HCT116 (cell line): ENCODE measurements around the gene POU5F2. TPM values are rescaled to one million over a fixed set of nuclear protein-coding genes. Genes with fewer than 3 reads are reported as not detected.

Experiments
- ATAC-seq: fragments of 200-7000 bp; cut with Tn5 transposase; 2 replicates; pipeline ENCODE4 v1.9.1; 2020; ENCODE audit warnings: mild to moderate bottlenecking, moderate library complexity
- BruUV-seq: library from RNA; stranded (reverse); fragments of 400-500 nt; replicated peaks from 2 replicates; lab custom pipeline; 2021; lab: Mats Ljungman, UMichigan
- CTCF ChIA-PET: fragments of 300-600 bp; sonication (Branson Sonifier 250); formaldehyde crosslinking; loops from one replicate; lab custom pipeline; 2021; ENCODE audit warnings: antibody characterized with exemption; lab: Charles Lee
- POLR2A ChIA-PET: fragments of 300-600, 350-600 bp; sonication (Branson Sonifier 250); formaldehyde crosslinking; loops from one replicate; lab custom pipeline; 2021; ENCODE audit warnings: antibody characterized with exemption; lab: Charles Lee
- RAD21 ChIA-PET, 2 experiments: fragments of 300-600 bp; sonication (Branson Sonifier 250); formaldehyde crosslinking; loops; one replicate each; lab custom pipeline; 2023; ENCODE audit warnings: low total read pairs in 2 of 2; ENCODE audit not compliant: uncharacterized antibody in 2 of 2, unreplicated experiment in 2 of 2, low non-redundant PET in 1 of 2; lab: Charles Lee
- DNase-seq: peaks from one replicate; pipeline ENCODE4 v3.0.0-alpha.2; 2010; ENCODE audit warnings: low read depth, low spot score
- H2AFZ ChIP-seq: fragments of 200-600 bp; shearing (Covaris generic), sonication (generic); 2 replicates; pipeline ENCODE4 v1.6.1; 2017; ENCODE audit warnings: low read depth, mixed run types, mixed read lengths, antibody characterized with exemption, low read length; ENCODE audit not compliant: poor library complexity, severe bottlenecking
- H3K27ac ChIP-seq: 2 replicates; pipeline ENCODE4 v1.5.1; 2012; ENCODE audit warnings: low read depth, low read length
- H3K27me3 ChIP-seq: fragments of 200-600 bp; sonication (generic); 2 replicates; pipeline ENCODE4 v1.6.1; 2016; ENCODE audit warnings: mixed run types, low read length, mixed read lengths; ENCODE audit not compliant: insufficient read depth
- H3K36me3 ChIP-seq, 2 experiments: fragments of 200-500 bp in 1 of 2; fragments of 200-600 bp in 1 of 2; sonication (Bioruptor generic) in 1 of 2; sonication (generic) in 1 of 2; 2 replicates each; pipeline versions ENCODE4 v1.5.1 to v1.6.1; 2014 to 2016; ENCODE audit warnings: low read length in 2 of 2, inconsistent platforms in 1 of 2, mixed read lengths in 1 of 2, mixed run types in 1 of 2; ENCODE audit not compliant: insufficient read depth in 2 of 2, control insufficient read depth in 1 of 2
- H3K4me1 ChIP-seq, 2 experiments: fragments of 200-600 bp in 1 of 2; sonication (generic) in 1 of 2; 2 replicates each; pipeline versions ENCODE4 v1.5.1 to v1.6.1; 2012 to 2017; ENCODE audit warnings: low read length in 2 of 2, inconsistent platforms in 1 of 2, mild to moderate bottlenecking in 1 of 2, mixed read lengths in 1 of 2, mixed run types in 1 of 2, moderate library complexity in 1 of 2; ENCODE audit not compliant: insufficient read depth in 2 of 2, control insufficient read depth in 1 of 2
- H3K4me2 ChIP-seq: fragments of 200-600 bp; sonication (generic); 2 replicates; pipeline ENCODE4 v1.6.1; 2017; ENCODE audit warnings: mixed run types, low read length, mixed read lengths
- H3K4me3 ChIP-seq, 2 experiments: fragments of 200-600 bp in 1 of 2; sonication (generic) in 1 of 2; replicated peaks in 1 of 2; 2 replicates each; pipeline ENCODE4 v1.5.1; 2011 to 2016; ENCODE audit warnings: low read length in 2 of 2, control low read depth in 1 of 2, low read depth in 1 of 2, mild to moderate bottlenecking in 1 of 2, mixed read lengths in 1 of 2, mixed run types in 1 of 2
- H3K79me2 ChIP-seq: fragments of 200-600 bp; sonication (generic); 2 replicates; pipeline ENCODE4 v1.6.1; 2017; ENCODE audit warnings: mild to moderate bottlenecking, mixed run types, low read length, moderate library complexity, mixed read lengths; ENCODE audit not compliant: insufficient read depth
- H3K9ac ChIP-seq: fragments of 200-600 bp; sonication (generic); 2 replicates; pipeline ENCODE4 v1.6.1; 2016; ENCODE audit warnings: low read length, mixed read lengths
- H3K9me2 ChIP-seq: fragments of 200-600 bp; sonication (generic), shearing (Covaris generic); 2 replicates; pipeline ENCODE4 v1.6.1; 2017; ENCODE audit warnings: mixed run types, mild to moderate bottlenecking, moderate library complexity; ENCODE audit not compliant: insufficient read depth
- H3K9me3 ChIP-seq, 2 experiments: fragments of 200-500 bp in 1 of 2; fragments of 200-600 bp in 1 of 2; sonication (Bioruptor generic) in 1 of 2; sonication (generic) in 1 of 2; 2 replicates each; pipeline ENCODE4 v1.6.1; 2014 to 2017; ENCODE audit warnings: low read length in 2 of 2, mixed read lengths in 2 of 2, inconsistent platforms in 1 of 2, low read depth in 1 of 2, mild to moderate bottlenecking in 1 of 2, mixed run types in 1 of 2, moderate library complexity in 1 of 2; ENCODE audit not compliant: control insufficient read depth in 1 of 2, insufficient read depth in 1 of 2
- H4K20me1 ChIP-seq: fragments of 200-600 bp; sonication (generic), shearing (Covaris generic); 2 replicates; pipeline ENCODE4 v1.6.1; 2017; ENCODE audit warnings: mixed run types, mild to moderate bottlenecking, moderate library complexity; ENCODE audit not compliant: insufficient read depth
- ATF3 ChIP-seq: IDR thresholded peaks from 2 replicates; pipeline ENCODE4 v1.6.1; 2012
- CBX3 ChIP-seq: IDR thresholded peaks from 2 replicates; pipeline ENCODE4 v1.6.1; 2012; ENCODE audit warnings: low read depth
- CEBPB ChIP-seq: IDR thresholded peaks from 2 replicates; pipeline ENCODE4 v1.6.1; 2012; ENCODE audit warnings: low read depth
- EGR1 ChIP-seq: IDR thresholded peaks from 2 replicates; pipeline ENCODE4 v1.6.1; 2012; ENCODE audit warnings: low read depth
- ELF1 ChIP-seq: IDR thresholded peaks from 2 replicates; pipeline ENCODE4 v1.6.1; 2012; ENCODE audit warnings: low read depth, borderline replicate concordance
- EZH2 ChIP-seq: fragments of 200-600 bp; sonication (generic); IDR thresholded peaks from 2 replicates; pipeline ENCODE4 v1.6.1; 2017; ENCODE audit warnings: antibody characterized with exemption, mixed run types
- EZH2phosphoT487 ChIP-seq: fragments of 200-600 bp; IDR thresholded peaks from 2 replicates; pipeline ENCODE4 v1.6.1; 2018; ENCODE audit warnings: antibody characterized with exemption, borderline replicate concordance
- FOSL1 ChIP-seq: IDR thresholded peaks from 2 replicates; pipeline ENCODE4 v1.6.1; 2012; ENCODE audit warnings: low read depth
- JUND ChIP-seq: IDR thresholded peaks from 2 replicates; pipeline ENCODE4 v1.6.1; 2012
- MAX ChIP-seq: IDR thresholded peaks from 2 replicates; pipeline ENCODE4 v1.6.1; 2012
- POLR2A ChIP-seq: IDR thresholded peaks from 2 replicates; pipeline ENCODE4 v1.7.0; 2011; ENCODE audit warnings: borderline replicate concordance; ENCODE audit not compliant: insufficient read depth, insufficient read length; ENCODE audit errors: extremely low read depth
- POLR2AphosphoS5 ChIP-seq: IDR thresholded peaks from 2 replicates; pipeline ENCODE4 v1.6.1; 2011; ENCODE audit warnings: mild to moderate bottlenecking, low read depth, low read length, moderate library complexity
- RAD21 ChIP-seq: IDR thresholded peaks from 2 replicates; pipeline ENCODE4 v1.6.1; 2012; ENCODE audit warnings: low read depth, mild to moderate bottlenecking
- SIN3A ChIP-seq: IDR thresholded peaks from 2 replicates; pipeline ENCODE4 v1.6.1; 2012; ENCODE audit warnings: low read depth
- SP1 ChIP-seq: IDR thresholded peaks from 2 replicates; pipeline ENCODE4 v1.6.1; 2012; ENCODE audit warnings: low read depth
- SRF ChIP-seq: IDR thresholded peaks from 2 replicates; pipeline ENCODE4 v1.6.1; 2012; ENCODE audit warnings: low read depth
- TCF7L2 ChIP-seq: IDR thresholded peaks from 2 replicates; pipeline ENCODE4 v1.7.0; 2011; ENCODE audit warnings: borderline replicate concordance, inconsistent platforms; ENCODE audit not compliant: insufficient read depth, insufficient read length; ENCODE audit errors: extremely low read depth
- YY1 ChIP-seq: IDR thresholded peaks from 2 replicates; pipeline ENCODE4 v1.6.1; 2011; ENCODE audit warnings: low read length, low read depth, moderate library complexity, mild to moderate bottlenecking; ENCODE audit not compliant: insufficient replicate concordance; ENCODE audit errors: extremely low read depth
- ZNF274 ChIP-seq: fragments of 200-500 bp; sonication (Bioruptor generic); IDR thresholded peaks from 2 replicates; pipeline ENCODE4 v1.6.1; 2014; ENCODE audit warnings: mild to moderate bottlenecking, low read depth, low read length, inconsistent platforms
- intact Hi-C: fragments of 100-400 bp; cut with micrococcal nuclease; formaldehyde crosslinking; loops from 2 replicates; pipeline ENCODE4 v1.10.0; 2022
- total RNA-seq: library from RNA; stranded (reverse); gene quantifications from one replicate; pipeline ENCODE4 v1.2.1, GENCODE V29; 2021; ENCODE audit not compliant: unreplicated experiment
- TF ChIP-seq, protein P1 (sequence below): IDR thresholded peaks from 2 replicates; pipeline ENCODE4 v1.6.1; 2011; ENCODE audit warnings: mild to moderate bottlenecking, low read length, moderate library complexity; ENCODE audit not compliant: insufficient replicate concordance; ENCODE audit errors: extremely low read depth

The POU5F2 gene
- total RNA-seq, 1 experiment from 2014 or later: 0.44 TPM

- Histone ChIP-seq H3K9ac (no peak overlapping the region), H3K9me2 (no peaks in the 10 kb centered on the region), H3K4me2 (no peak overlapping the region), H4K20me1 (no peaks in the 10 kb centered on the region), H3K9me3 (no peaks in the 10 kb centered on the region), H3K4me1 (no peaks in the 10 kb centered on the region), H3K4me3 (no peak overlapping the region), H3K79me2 (no peaks in the 10 kb centered on the region), H3K36me3 (no peaks in the 10 kb centered on the region), H3K27me3 (no peaks in the 10 kb centered on the region), H3K27ac (no peak overlapping the region), H2AFZ (no peak overlapping the region)
- CTCF ChIA-PET: no interaction called here
- ATAC-seq (no peak), DNase-seq (no peak)
- no TSS peak for BruUV-seq
- POLR2A ChIA-PET: no interaction called here
- TF ChIP-seq ELF1: no peak
- no peak for TF ChIP-seq FOSL1
- no peak for TF ChIP-seq SIN3A
- no peak for TF ChIP-seq SRF
- no peak for TF ChIP-seq EZH2phosphoT487
- TF ChIP-seq TCF7L2: no peak
- TF ChIP-seq POLR2AphosphoS5: no peak
- TF ChIP-seq EZH2: no peak
- no peak for TF ChIP-seq JUND
- TF ChIP-seq CEBPB: no peak
- TF ChIP-seq YY1: no peak
- no peak for TF ChIP-seq MAX
- no peak for TF ChIP-seq CBX3
- no peak for TF ChIP-seq POLR2A
- TF ChIP-seq SP1: no peak
- no peak for TF ChIP-seq ATF3
- TF ChIP-seq RAD21: no peak
- TF ChIP-seq, protein P1, sequence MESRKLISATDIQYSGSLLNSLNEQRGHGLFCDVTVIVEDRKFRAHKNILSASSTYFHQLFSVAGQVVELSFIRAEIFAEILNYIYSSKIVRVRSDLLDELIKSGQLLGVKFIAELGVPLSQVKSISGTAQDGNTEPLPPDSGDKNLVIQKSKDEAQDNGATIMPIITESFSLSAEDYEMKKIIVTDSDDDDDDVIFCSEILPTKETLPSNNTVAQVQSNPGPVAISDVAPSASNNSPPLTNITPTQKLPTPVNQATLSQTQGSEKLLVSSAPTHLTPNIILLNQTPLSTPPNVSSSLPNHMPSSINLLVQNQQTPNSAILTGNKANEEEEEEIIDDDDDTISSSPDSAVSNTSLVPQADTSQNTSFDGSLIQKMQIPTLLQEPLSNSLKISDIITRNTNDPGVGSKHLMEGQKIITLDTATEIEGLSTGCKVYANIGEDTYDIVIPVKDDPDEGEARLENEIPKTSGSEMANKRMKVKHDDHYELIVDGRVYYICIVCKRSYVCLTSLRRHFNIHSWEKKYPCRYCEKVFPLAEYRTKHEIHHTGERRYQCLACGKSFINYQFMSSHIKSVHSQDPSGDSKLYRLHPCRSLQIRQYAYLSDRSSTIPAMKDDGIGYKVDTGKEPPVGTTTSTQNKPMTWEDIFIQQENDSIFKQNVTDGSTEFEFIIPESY: no peak
- TF ChIP-seq ZNF274: no peak
- no peak for TF ChIP-seq EGR1
- intact Hi-C loops: no loop called here
- RAD21 ChIA-PET: no interaction called here
Measured at GRCh38 chr5:93746406-93747056, 5.1 kb upstream of the POU5F2 start.
